Fibroblast of pulmonary artery (primary cell): ENCODE results near the gene MLLT3.
A peak's percentile ranks its signal among the peaks of the same experiment; 100 is the strongest.

Experiments used
- DNase-seq: peaks from one replicate; pipeline ENCODE4 v3.0.0-alpha.2; 2010; ENCODE audit warnings: low read depth
- H3K4me3 ChIP-seq: replicated peaks from 2 replicates; pipeline ENCODE4 v1.5.1; 2011; ENCODE audit warnings: low read depth, mild to moderate bottlenecking, control low read depth, low read length, moderate library complexity
- CTCF ChIP-seq: IDR thresholded peaks from 2 replicates; pipeline ENCODE4 v1.5.1; 2011; ENCODE audit warnings: mild to moderate bottlenecking, control low read depth, low read length, inconsistent platforms; ENCODE audit errors: missing control alignments

The MLLT3 gene

GRCh38 chr9:20437476-20437875 lies 184.8 kb downstream of the MLLT3 start:
- TF ChIP-seq CTCF, result no peak
- no peak overlapping the region for H3K4me3 ChIP-seq
- DNase-seq, result peak; percentile 54

DNA sequence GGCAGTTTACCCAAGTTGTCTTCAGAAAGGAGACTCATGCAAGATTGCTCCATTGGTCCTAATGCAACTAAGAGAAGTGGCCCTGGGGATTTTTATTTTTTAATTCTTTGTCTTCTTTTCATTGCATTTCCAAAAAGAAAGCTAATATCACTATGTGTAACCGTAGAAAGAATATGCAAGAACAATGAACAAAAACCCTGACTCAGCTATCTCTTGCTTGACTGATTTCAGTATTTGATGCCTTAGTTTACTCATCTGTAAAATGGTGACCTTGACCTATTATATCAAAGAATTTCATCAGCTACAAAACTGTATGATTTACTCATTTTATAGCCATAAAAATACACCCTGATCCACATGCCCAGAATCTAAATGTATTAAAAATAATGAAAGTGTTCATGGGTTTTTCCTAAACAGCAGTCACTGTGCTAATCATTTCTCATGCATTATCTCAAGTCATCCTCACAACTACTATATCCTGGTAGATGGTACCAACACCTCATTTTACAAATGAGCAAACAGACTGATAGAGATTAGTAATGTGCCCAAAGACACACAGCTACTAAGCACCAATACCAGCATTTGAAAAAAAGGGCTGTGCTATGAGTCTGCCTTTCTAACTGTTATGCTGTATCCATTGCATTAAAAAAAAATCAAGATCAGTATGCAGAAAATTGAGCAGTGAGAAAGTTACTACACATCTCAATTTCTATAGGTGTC lies 185.7 kb downstream of the MLLT3 start:
- H3K4me3 ChIP-seq, result no peak overlapping the region
- no peak for DNase-seq
- TF ChIP-seq CTCF, result no peak

GRCh38 chr9:20428976-20429375 lies 193.3 kb downstream of the MLLT3 start:
- no peak for TF ChIP-seq CTCF
- H3K4me3 ChIP-seq, result no peak overlapping the region
- no peak for DNase-seq

DNA sequence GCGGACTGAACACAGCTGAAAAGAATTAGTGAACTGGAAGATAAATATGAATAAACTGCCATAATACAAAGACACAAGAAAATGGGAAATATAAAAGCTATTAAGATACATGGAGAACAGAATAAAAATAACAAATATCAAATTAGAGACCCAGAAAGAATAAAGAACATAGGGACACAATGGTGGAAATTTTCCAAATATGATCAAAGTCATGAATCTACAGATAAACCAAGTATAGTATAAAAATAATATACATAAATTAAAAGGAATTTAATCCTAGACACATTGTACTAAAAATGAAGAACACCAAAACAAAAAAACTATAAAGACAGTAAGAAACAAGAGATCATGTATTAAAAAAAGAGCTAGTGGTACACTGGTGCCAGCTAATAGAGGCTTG lies 194.9 kb downstream of the MLLT3 start:
- TF ChIP-seq CTCF, result no peak
- no peak overlapping the region for H3K4me3 ChIP-seq

DNA sequence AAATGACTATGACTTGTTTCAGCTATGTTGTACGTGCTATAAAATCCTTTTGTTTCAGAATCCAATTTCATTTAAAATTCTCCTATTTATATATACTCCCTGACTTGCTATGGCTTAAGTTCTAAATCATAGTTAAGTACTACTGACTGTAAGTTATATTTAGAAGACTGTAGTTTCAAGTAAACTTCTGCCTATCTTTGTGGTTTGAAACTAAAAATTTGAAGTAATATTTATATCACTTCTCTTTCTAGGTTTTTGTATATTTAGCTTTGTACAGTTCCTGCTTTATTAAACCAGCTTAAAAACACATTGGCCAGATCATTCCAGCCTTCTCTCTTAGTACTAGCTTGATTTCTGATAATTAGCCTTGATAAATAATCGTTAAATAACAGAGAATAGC lies 196.3 kb downstream of the MLLT3 start:
- no peak overlapping the region for H3K4me3 ChIP-seq
- no peak for TF ChIP-seq CTCF
- no peak for DNase-seq

More for the DNA sequence above, 194.9 kb downstream of the MLLT3 start:
- DNase-seq, result no peak

DNA sequence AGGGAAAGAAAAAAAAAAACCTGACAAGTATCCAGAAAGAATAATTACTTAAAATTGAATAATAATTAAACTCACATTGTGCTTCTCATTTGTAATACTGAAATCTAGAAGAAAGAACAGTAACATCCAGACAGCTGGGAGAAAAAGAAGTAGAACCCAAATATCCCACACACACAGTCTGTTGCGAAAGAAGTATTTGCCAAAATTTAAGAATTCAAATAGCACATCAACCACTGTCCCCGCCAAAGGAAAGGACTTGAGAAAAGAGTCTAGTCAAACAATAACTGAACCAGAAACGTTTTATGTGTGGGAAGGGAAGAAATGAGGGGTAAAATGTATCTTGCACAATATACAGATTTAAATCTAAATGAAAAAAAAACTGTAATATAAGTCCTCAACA lies 202.8 kb downstream of the MLLT3 start:
- H3K4me3 ChIP-seq, result no peak overlapping the region
- no peak for TF ChIP-seq CTCF
- DNase-seq, result no peak

- H3K4me3 ChIP-seq, result no peak overlapping the region
- no peak for TF ChIP-seq CTCF
- DNase-seq, result no peak
These were observed 203.8 kb downstream of the MLLT3 start for GRCh38 chr9:20418485-20418884.
